H1 (cell line): Measurements from ENCODE around the gene CYP4A22. TPM values are rescaled to one million over a fixed set of nuclear protein-coding genes. Genes with fewer than 3 reads are reported as not detected.
"Not testable (repeated sequence)": the region's sequence is repeated elsewhere in the genome, so short reads cannot be mapped to it uniquely, and the experiment has no call there.

Source experiments
- CTCF ChIA-PET: fragments of 300-600 bp; sonication (Branson Sonifier 250); formaldehyde crosslinking; loops from one replicate; lab custom pipeline; 2021; ENCODE audit not compliant: partially characterized antibody; lab: Charles Lee
- POLR2A ChIA-PET: fragments of 300-600 bp; sonication (Branson Sonifier 250); formaldehyde crosslinking; loops from one replicate; lab custom pipeline; 2021; ENCODE audit warnings: inconsistent platforms; ENCODE audit not compliant: partially characterized antibody; lab: Charles Lee
- DNase-seq, 2 experiments: peaks; one replicate each; pipeline versions ENCODE4 v3.0.0 to v3.0.0-alpha.2; 2010 to 2022; ENCODE audit warnings: low spot score in 2 of 2, low read depth in 1 of 2, mixed read lengths in 1 of 2
- FAIRE-seq: peaks from 2 replicates; lab custom pipeline; 2011; peaks lifted over from hg19 to GRCh38; lab: Jason Lieb, UNC
- H2AFZ ChIP-seq: 2 replicates; pipeline ENCODE4 v1.8.1; 2012; ENCODE audit warnings: low read length, inconsistent platforms
- H2AK5ac ChIP-seq: 2 replicates; pipeline ENCODE4 v1.6.1; 2013; ENCODE audit warnings: low read depth, low read length
- H2BK120ac ChIP-seq: replicated peaks from 2 replicates; pipeline ENCODE3; 2013; ENCODE audit warnings: low read depth, low read length, inconsistent platforms
- H2BK12ac ChIP-seq: 2 replicates; pipeline ENCODE4 v1.6.1; 2013; ENCODE audit warnings: low read depth, low read length
- H2BK15ac ChIP-seq: 2 replicates; pipeline ENCODE4 v1.6.1; 2013; ENCODE audit warnings: low read length
- H2BK20ac ChIP-seq: 2 replicates; pipeline ENCODE4 v1.6.1; 2013; ENCODE audit warnings: low read length
- H2BK5ac ChIP-seq: 2 replicates; pipeline ENCODE4 v1.6.1; 2013; ENCODE audit warnings: low read depth, low read length
- H3K14ac ChIP-seq: 2 replicates; pipeline ENCODE4 v1.6.1; 2013; ENCODE audit warnings: inconsistent platforms; ENCODE audit not compliant: insufficient read length
- H3K18ac ChIP-seq: 2 replicates; pipeline ENCODE4 v1.6.1; 2013; ENCODE audit warnings: low read length; ENCODE audit errors: extremely low read depth
- H3K23ac ChIP-seq: 2 replicates; pipeline ENCODE4 v1.6.1; 2013; ENCODE audit warnings: inconsistent platforms; ENCODE audit not compliant: insufficient read length
- H3K23me2 ChIP-seq: 2 replicates; pipeline ENCODE4 v1.6.1; 2013; ENCODE audit warnings: low read depth, low read length
- H3K27ac ChIP-seq: 2 replicates; pipeline ENCODE4 v1.6.1; 2011; ENCODE audit warnings: low read depth, low read length, inconsistent platforms
- H3K27me3 ChIP-seq, 4 experiments: replicated peaks in 1 of 4; 1 replicate in 1 of 4; 2 replicates in 3 of 4; pipeline versions ENCODE4 v1.6.1 to v1.8.1; 2011 to 2013; ENCODE audit warnings: low read length in 3 of 4, mild to moderate bottlenecking in 3 of 4, inconsistent platforms in 2 of 4, mixed read lengths in 2 of 4, moderate library complexity in 1 of 4; ENCODE audit not compliant: control insufficient read depth in 3 of 4, insufficient read depth in 3 of 4; ENCODE audit errors: extremely low read depth in 1 of 4
- H3K36me3 ChIP-seq, 4 experiments: 2 replicates each; pipeline versions ENCODE4 v1.6.1 to v1.8.1; 2011 to 2013; ENCODE audit warnings: mild to moderate bottlenecking in 4 of 4, low read length in 3 of 4, moderate library complexity in 2 of 4, control low read depth in 1 of 4, inconsistent platforms in 1 of 4; ENCODE audit not compliant: insufficient read depth in 4 of 4, control insufficient read depth in 2 of 4
- H3K4ac ChIP-seq: replicated peaks from 2 replicates; pipeline ENCODE3; 2013; ENCODE audit warnings: low read length, low read depth, mixed read lengths, inconsistent platforms; ENCODE audit not compliant: insufficient read length
- H3K4me1 ChIP-seq, 4 experiments: replicated peaks in 1 of 4; 1 replicate in 1 of 4; 2 replicates in 3 of 4; pipeline versions ENCODE4 v1.6.1 to v1.8.1; 2011 to 2013; ENCODE audit warnings: low read length in 3 of 4, inconsistent platforms in 2 of 4, mixed read lengths in 1 of 4; ENCODE audit not compliant: insufficient read depth in 4 of 4, control insufficient read depth in 3 of 4
- H3K4me2 ChIP-seq, 2 experiments: 2 replicates each; pipeline versions ENCODE4 v1.6.1 to v1.8.1; 2011 to 2013; ENCODE audit warnings: low read depth in 2 of 2, low read length in 2 of 2, control low read depth in 1 of 2, inconsistent platforms in 1 of 2, mild to moderate bottlenecking in 1 of 2; ENCODE audit not compliant: insufficient read depth in 1 of 2
- H3K4me3 ChIP-seq, 4 experiments: fragments of 200-600, 300-600 bp in 1 of 4; sonication (generic), shearing (Covaris generic), sonication (Bioruptor Twin) in 1 of 4; 2 replicates each; pipeline versions ENCODE4 v1.5.1 to v1.8.1; 2011 to 2016; ENCODE audit warnings: low read length in 4 of 4, low read depth in 3 of 4, control low read depth in 2 of 4, inconsistent platforms in 2 of 4, mild to moderate bottlenecking in 2 of 4, mixed read lengths in 1 of 4, moderate library complexity in 1 of 4; ENCODE audit not compliant: insufficient read depth in 2 of 4; ENCODE audit errors: extremely low read depth in 1 of 4
- H3K56ac ChIP-seq: replicated peaks from 2 replicates; pipeline ENCODE3; 2013; ENCODE audit warnings: low read depth, mild to moderate bottlenecking, mixed read lengths, low read length, inconsistent platforms; ENCODE audit not compliant: insufficient read length
- H3K79me1 ChIP-seq: 2 replicates; pipeline ENCODE4 v1.6.1; 2013; ENCODE audit warnings: low read depth, low read length, control low read depth
- H3K79me2 ChIP-seq, 2 experiments: 2 replicates each; pipeline versions ENCODE4 v1.6.1 to v1.8.1; 2012 to 2013; ENCODE audit warnings: low read length in 2 of 2, mild to moderate bottlenecking in 2 of 2, inconsistent platforms in 1 of 2; ENCODE audit not compliant: insufficient read depth in 2 of 2, control insufficient read depth in 1 of 2
- H3K9ac ChIP-seq, 4 experiments: replicated peaks in 1 of 4; 1 replicate in 1 of 4; 2 replicates in 3 of 4; pipeline versions ENCODE4 v1.6.1 to v1.8.1; 2011 to 2013; ENCODE audit warnings: low read depth in 3 of 4, low read length in 3 of 4, control low read depth in 2 of 4, mild to moderate bottlenecking in 2 of 4, moderate library complexity in 2 of 4, inconsistent platforms in 1 of 4; ENCODE audit errors: extremely low read depth in 1 of 4
- H3K9me3 ChIP-seq, 2 experiments: 2 replicates each; pipeline versions ENCODE4 v1.6.1 to v1.8.1; 2012 to 2013; ENCODE audit warnings: mild to moderate bottlenecking in 2 of 2, moderate library complexity in 2 of 2, control low read depth in 1 of 2, inconsistent platforms in 1 of 2, low read depth in 1 of 2, low read length in 1 of 2, mixed read lengths in 1 of 2; ENCODE audit not compliant: insufficient read depth in 2 of 2
- H4K20me1 ChIP-seq, 2 experiments: replicated peaks in 1 of 2; 2 replicates each; pipeline versions ENCODE3 to v1.8.1; 2011 to 2013; ENCODE audit warnings: inconsistent platforms in 2 of 2, low read length in 2 of 2, mild to moderate bottlenecking in 1 of 2; ENCODE audit not compliant: insufficient read depth in 2 of 2, control insufficient read depth in 1 of 2
- H4K5ac ChIP-seq: 2 replicates; pipeline ENCODE4 v1.6.1; 2013; ENCODE audit warnings: low read length, low read depth, mixed read lengths, inconsistent platforms; ENCODE audit not compliant: insufficient read length
- H4K8ac ChIP-seq: 2 replicates; pipeline ENCODE4 v1.8.0; 2013; ENCODE audit warnings: mild to moderate bottlenecking, moderate library complexity, low read length, inconsistent platforms; ENCODE audit not compliant: insufficient read depth; ENCODE audit errors: extremely low read depth
- H4K91ac ChIP-seq: replicated peaks from 2 replicates; pipeline ENCODE3; 2013; ENCODE audit warnings: low read length, mixed read lengths, inconsistent platforms; ENCODE audit not compliant: insufficient read length
- WGBS, 2 experiments: shearing (Covaris generic) in 1 of 2; methylation state at CpG; one replicate each; pipeline versions ENCODE4 v1.1.6 to v1.1.7; 2013 to 2015; ENCODE audit warnings: low lambda C conversion rate in 2 of 2, mixed read lengths in 2 of 2, inconsistent platforms in 1 of 2, low coverage in 1 of 2, missing lambda C conversion rate in 1 of 2; ENCODE audit not compliant: insufficient replicate concordance in 2 of 2, insufficient coverage in 1 of 2, insufficient read length in 1 of 2; ENCODE audit errors: extremely low coverage in 1 of 2, missing lambda C conversion rate in 1 of 2; 5-methylcytosine and 5-hydroxymethylcytosine counted together
- polyA plus RNA-seq, 7 experiments: library from polyadenylated mRNA; depleted of rRNA in 3 of 7; stranded (reverse) in 5 of 7; unstranded in 2 of 7; fragments of >200 nt in 5 of 7; fragments of 200-250 nt in 2 of 7; gene quantifications; 1 replicate in 5 of 7; 2 replicates in 1 of 7; 4 replicates in 1 of 7; pipeline versions ENCODE4 v1.2.1 to v1.2.3, GENCODE V29; 2011 to 2013; ENCODE audit warnings: missing spikeins in 2 of 7, mixed read lengths in 2 of 7
- total RNA-seq: library from RNA; stranded (reverse); fragmentation: NEBNext Ultra II Directional; extraction: Animal tissue kit (Norgen Biotek cat#: 25700); gene quantifications from 2 replicates; pipeline ENCODE4 v1.2.1, GENCODE V29; 2021

Gene CYP4A22
- total and polyA plus RNA-seq, 2 of the 8 experiments (the other 6 are each of a cell fraction or from before 2014, with no cell fraction given), result not detected

- DNase-seq, FAIRE-seq: not testable (repeated sequence)
- POLR2A ChIA-PET, result interaction anchor here (1.1 kb wide), 1 partner anchor 220 kb away, joined by 3 read pairs; no protein-coding TSS in a partner anchor
Observed at GRCh38 chr1:47149162-47149561, 11.9 kb downstream of the CYP4A22 start.

GRCh38 chr1:47156457-47156856 is 19.2 kb downstream of the CYP4A22 start:
- H3K23ac ChIP-seq, H4K91ac ChIP-seq, FAIRE-seq, H3K4me1 ChIP-seq, H3K36me3 ChIP-seq, DNase-seq, H4K8ac ChIP-seq, H3K9me3 ChIP-seq, H2AFZ ChIP-seq, POLR2A ChIA-PET, H3K27me3 ChIP-seq, H4K5ac ChIP-seq, H2BK15ac ChIP-seq, H4K20me1 ChIP-seq, H2BK120ac ChIP-seq, H3K4ac ChIP-seq, H2BK12ac ChIP-seq, H3K27ac ChIP-seq, H3K23me2 ChIP-seq, H3K79me1 ChIP-seq, H3K4me3 ChIP-seq, H2AK5ac ChIP-seq, H3K56ac ChIP-seq, H3K4me2 ChIP-seq, H3K79me2 ChIP-seq, H3K14ac ChIP-seq, H3K18ac ChIP-seq, H3K9ac ChIP-seq, H2BK20ac ChIP-seq, H2BK5ac ChIP-seq: not testable (repeated sequence)
- CTCF ChIA-PET, result interaction anchor here (0.7 to 1.8 kb wide), 4 partner anchors 9 to 283 kb away, joined by 3 to 5 read pairs (median 4); no protein-coding TSS in a partner anchor

More at GRCh38 chr1:47149162-47149561, 11.9 kb downstream of the CYP4A22 start:
- not testable (repeated sequence) for H3K27ac ChIP-seq, H4K8ac ChIP-seq, H3K27me3 ChIP-seq, H2BK12ac ChIP-seq, H4K5ac ChIP-seq, H3K9ac ChIP-seq, H3K36me3 ChIP-seq, H3K9me3 ChIP-seq, H3K23ac ChIP-seq, H3K23me2 ChIP-seq, H2AFZ ChIP-seq, H3K79me1 ChIP-seq, H2AK5ac ChIP-seq, H3K18ac ChIP-seq, H3K4me3 ChIP-seq, H3K4ac ChIP-seq, H4K91ac ChIP-seq, H2BK20ac ChIP-seq, H3K14ac ChIP-seq, H3K56ac ChIP-seq, H3K4me1 ChIP-seq, H4K20me1 ChIP-seq, H2BK5ac ChIP-seq, H2BK120ac ChIP-seq, H3K79me2 ChIP-seq, H2BK15ac ChIP-seq, H3K4me2 ChIP-seq
- CTCF ChIA-PET, result interaction anchor here (1.6 to 3.3 kb wide), 2 partner anchors 26 to 29 kb away, joined by 4 to 12 read pairs; no protein-coding TSS in a partner anchor
- 86% methylated on average over 9 of the region's 9 CpGs; no CpG with 5 or more reads in 1 of the 2 experiments for WGBS, 2 experiments
